GM18951 (cell line): ENCODE measurements around the gene ACSF3.
"Not testable (repeated sequence)": the region's sequence is repeated elsewhere in the genome, so short reads cannot be mapped to it uniquely, and the experiment has no call there.

Experiments used
- POLR2A ChIP-seq: IDR thresholded peaks from 4 replicates; pipeline ENCODE4 v1.6.1; 2011; ENCODE audit warnings: mild to moderate bottlenecking; ENCODE audit not compliant: insufficient read length, insufficient read depth; ENCODE audit errors: extremely low read depth
- in situ Hi-C: fragments of 300-500 bp; cut with MboI; formaldehyde crosslinking; loops from one replicate; pipeline ENCODE4 v1.12.0; 2022; ENCODE audit warnings: low sequenced_read_pairs, mixed read lengths, inconsistent platforms; ENCODE audit not compliant: unreplicated experiment

The ACSF3 gene

DNA sequence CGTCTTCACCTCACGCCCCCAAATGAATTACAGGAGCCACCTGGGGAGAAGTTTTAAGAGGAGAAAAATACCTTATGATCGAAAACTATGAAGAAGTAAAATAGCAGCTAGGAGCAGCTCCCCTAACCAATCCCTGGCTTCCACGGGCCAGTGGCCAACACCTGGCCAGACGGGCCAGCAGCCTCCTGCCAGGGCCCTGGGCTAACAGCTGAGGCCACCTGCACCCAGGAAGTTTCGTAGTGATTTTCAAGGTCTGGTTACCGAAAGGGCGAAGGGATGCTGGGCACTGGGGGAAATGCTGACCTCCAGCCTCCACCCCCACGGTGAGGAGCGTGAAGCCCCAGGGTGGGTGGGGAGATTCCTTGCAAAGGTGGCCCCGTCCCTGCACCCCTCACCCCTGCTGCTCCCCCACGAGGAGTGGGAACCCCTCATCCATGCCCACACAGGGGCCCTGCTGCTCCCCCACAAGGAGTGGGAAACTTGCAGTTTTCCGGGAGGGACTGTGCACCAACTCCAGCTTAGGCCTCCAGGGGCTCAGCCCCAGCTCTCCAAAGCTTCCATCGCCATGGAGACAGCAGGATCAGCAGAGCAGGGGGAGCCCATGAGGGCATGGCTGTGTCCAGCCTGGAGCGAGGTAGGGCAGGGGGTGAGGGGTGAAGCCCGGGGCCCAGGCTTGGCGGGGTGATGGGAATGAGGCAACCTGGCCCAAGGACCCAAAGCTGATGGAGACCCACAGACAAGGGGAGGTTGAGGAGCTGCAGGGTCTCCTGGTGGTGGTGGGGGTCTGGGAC is 31.9 kb upstream of the ACSF3 start:
- in situ Hi-C loops = no loop called here
- no peak for TF ChIP-seq POLR2A

GRCh38 chr16:89062389-89063345 is 31.0 kb upstream of the ACSF3 start:
- in situ Hi-C loops = no loop called here
- TF ChIP-seq POLR2A = no peak

DNA sequence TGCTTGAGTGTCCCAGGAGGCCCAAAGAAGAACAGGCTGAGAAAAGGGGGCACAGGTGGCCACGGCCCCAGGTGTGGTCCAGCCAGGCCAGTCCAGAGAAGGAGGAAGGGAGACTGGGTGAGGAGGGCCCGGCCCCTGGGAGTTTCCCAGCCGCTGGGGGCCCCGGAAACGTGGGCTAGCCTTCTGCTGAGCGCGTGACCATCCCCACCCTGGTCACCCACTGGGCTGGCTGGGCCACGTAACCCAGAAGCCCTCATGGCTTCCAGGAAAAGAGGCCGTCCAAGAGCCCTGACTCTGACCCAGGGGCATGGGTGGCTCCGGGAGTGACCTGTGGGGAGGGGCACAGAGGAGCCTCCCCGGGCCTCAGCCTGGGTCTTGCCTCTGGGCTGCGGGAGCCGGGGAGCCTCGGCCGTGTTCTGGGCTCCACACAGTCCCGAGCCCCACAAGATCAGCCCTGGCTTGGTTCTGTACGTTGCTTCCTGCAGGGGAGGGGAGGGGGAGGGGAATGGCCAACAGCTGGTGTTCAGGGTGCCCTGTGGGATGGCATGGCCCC is 29.8 kb upstream of the ACSF3 start:
- in situ Hi-C loops = no loop called here
- no peak for TF ChIP-seq POLR2A

- no peak for TF ChIP-seq POLR2A
- in situ Hi-C loops = no loop called here
These were observed 28.8 kb upstream of the ACSF3 start for GRCh38 chr16:89064606-89065457.

- peak; percentile 22 for TF ChIP-seq POLR2A
- in situ Hi-C loops = no loop called here
These were observed 28.2 kb upstream of the ACSF3 start for GRCh38 chr16:89065458-89065822.

DNA sequence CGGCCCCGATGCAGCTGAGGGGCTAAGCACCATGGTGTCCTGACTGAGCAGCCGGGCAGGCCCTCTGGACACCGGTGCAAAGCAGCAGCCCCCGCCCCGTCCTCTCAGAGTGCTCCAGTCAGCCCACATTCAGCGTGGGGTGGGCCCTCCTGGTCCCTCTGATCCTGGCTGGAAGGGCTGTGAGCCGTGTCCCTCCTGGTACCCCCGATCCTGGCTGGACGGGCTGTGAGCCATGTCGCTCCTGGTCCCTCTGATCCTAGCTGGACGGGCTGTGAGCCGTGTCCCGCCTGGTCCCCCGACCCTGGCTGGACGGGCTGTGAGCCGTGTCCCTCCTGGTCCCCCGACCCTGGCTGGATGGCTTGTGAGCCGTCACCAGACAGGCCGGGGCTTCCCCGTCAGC is 26.9 kb upstream of the ACSF3 start:
- no peak for TF ChIP-seq POLR2A
- in situ Hi-C loops = no loop called here

DNA sequence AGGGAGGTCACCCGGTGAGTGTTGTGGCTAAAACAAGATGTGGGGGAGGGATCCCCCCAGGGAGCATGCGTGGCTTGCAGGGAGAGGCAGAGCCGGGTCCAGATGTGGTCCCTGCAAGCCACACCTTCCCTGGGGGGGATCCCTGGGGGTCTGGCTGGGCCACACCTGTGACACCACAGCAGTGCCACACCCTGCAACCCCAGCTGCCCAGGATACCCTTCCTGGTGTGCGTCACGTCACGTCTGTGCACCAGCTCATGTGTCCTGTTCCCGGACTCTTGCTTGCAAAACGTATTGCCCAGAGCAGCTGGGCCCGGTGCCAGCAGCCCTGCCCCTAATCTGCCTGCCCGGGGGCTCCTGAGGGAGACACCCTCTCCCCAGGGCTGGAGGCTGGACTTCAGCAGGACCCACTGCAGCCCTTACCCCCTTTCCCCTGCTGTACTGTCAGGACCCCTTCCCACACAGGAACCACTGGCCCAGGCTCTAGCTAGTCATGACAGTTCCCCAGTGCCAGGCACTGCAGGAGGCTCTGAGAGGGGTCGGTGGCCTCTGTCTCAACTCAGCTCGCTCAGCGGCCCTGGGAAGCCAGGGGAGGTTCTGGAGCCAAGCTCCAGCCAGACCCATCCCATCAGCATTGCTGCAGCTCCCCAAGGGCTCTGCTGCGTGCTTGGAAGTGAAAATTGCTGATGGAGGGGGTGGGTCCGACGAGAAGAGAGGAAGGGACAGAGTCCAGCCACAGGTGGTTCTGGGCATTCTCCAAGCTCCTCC is 25.8 kb upstream of the ACSF3 start:
- in situ Hi-C loops = no loop called here
- TF ChIP-seq POLR2A = no peak

GRCh38 chr16:89068814-89069616 is 24.6 kb upstream of the ACSF3 start:
- in situ Hi-C loops = not testable (repeated sequence)

DNA sequence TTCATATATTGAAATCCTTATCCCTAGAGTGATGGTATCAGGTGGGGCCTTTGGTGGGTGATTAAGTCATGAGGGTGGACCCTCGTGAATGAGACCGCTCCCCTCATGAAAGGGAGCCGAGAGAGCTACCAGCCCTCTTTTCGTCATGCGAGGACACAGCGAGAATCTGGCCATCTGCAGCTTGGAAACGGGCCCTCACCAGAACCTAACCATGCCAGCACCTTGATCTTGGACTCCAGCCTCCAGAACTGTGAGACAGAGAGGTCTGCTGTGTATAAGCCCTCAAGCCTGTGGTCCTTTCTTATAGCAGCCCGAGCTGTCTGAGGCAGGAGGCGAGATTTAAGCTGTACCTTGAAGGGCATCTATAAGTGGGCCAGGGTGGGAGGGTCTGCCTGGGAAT is 23.7 kb upstream of the ACSF3 start:
- in situ Hi-C loops = no loop called here
- TF ChIP-seq POLR2A = no peak

DNA sequence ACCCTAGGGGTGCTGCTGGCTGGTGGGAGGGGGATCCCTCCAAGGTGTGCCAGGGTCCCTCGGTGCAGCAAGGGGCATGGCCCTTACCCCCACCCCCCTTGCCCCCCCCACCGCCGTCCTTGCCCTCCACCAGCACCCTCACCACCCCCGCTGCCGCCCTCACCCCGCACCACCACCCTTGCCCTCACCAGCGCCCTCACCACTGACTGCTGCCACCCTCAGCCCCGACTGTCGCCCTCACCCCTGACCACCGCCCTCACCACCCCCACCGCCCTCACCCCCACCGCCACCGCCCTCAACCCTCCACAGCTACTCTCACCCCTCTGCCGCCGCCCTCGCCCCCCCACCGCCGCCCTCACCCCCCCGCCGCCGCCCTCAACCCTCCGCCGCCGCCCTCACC is 23.1 kb upstream of the ACSF3 start:
- in situ Hi-C loops = no loop called here
- TF ChIP-seq POLR2A = no peak

GRCh38 chr16:89071686-89072547 is 21.7 kb upstream of the ACSF3 start:
- in situ Hi-C loops = no loop called here
- no peak for TF ChIP-seq POLR2A
